ENCODE data around the gene LRMDA.

- no peak for TF ChIP-seq EZH2 (IDR thresholded peaks at IDR 0.05; ENCODE audit: borderline replicate concordance, low read depth, low read length, severe bottlenecking)
- peak; percentile 29 for TF ChIP-seq CTCF (IDR thresholded peaks at IDR 0.05; ENCODE audit: borderline replicate concordance, extremely low read depth, low read length, poor library complexity, severe bottlenecking)
These were observed 162.5 kb downstream of the LRMDA start for GRCh38 chr10:75593692-75594556.

Data from DND-41 (cell line).